ENCODE results near the gene GPR171. TPM values are rescaled to one million over a fixed set of nuclear protein-coding genes. Genes with fewer than 3 reads are reported as not detected.

Gene GPR171
- total and polyA plus RNA-seq, 2 donors (not counting 1 experiment from before 2014, with no cell fraction given) = 0.75 to 1.1 TPM

DNA sequence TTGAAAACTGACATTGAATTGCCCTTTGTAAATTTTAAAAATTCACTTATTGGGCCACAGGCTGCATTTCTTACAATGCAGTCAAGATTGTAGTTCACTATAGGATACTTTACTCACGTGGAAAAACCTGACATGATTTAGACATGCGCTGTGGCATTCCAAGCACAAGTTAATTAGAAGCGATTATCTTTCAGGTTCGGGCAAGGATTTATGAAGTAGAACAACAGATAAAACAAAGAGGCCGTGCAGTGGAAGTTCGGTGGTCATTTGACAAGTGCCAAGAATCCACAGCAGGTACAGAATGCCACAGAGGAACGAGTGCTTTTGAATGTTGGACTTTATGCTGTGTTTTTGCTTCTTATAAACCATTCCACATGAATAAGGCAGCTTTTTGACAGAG lies 37.8 kb downstream of the GPR171 start:
- Mint-ChIP-seq H3K4me1 (peaks cover 12% of the 10 kb centered on the region), H3K27me3 (no peaks in the 10 kb centered on the region), H3K4me3 (no peak overlapping the region), H3K9me3 (ENCODE audit: insufficient read depth) (no peaks in the 10 kb centered on the region), H3K27ac (no peak overlapping the region)
- Histone ChIP-seq H3K4me3 (ENCODE audit: control extremely low read depth in 1 of 5, extremely low read depth in 1 of 5, insufficient read depth in 1 of 5, low read depth in 2 of 5, low read length in 4 of 5) (no peak overlapping the region), H4K20me1 (ENCODE audit: control insufficient read depth, insufficient read depth, low read length, poor library complexity, severe bottlenecking) (no peaks in the 10 kb centered on the region), H3K79me2 (ENCODE audit: control insufficient read depth, insufficient read depth, low read length) (no peaks in the 10 kb centered on the region), H3K9me3 (ENCODE audit: control extremely low read depth in 1 of 3, control insufficient read depth in 2 of 3, insufficient read depth in 1 of 3, low read length in 2 of 3) (no peaks in the 10 kb centered on the region), H3K4me1 (ENCODE audit: control insufficient read depth in 2 of 2, insufficient read depth in 2 of 2, low read length in 2 of 2) (peaks cover 18 to 20% of the 10 kb centered on the region in 2 donors), H3K27ac (ENCODE audit: low read length in 2 of 2) (no peak overlapping the region), H2AFZ (ENCODE audit: insufficient read depth, low read depth, low read length, poor library complexity, severe bottlenecking) (no peak overlapping the region), H3K9ac (ENCODE audit: low read length) (no peak overlapping the region), H3K27me3 (replicated peaks in 1 of 4; ENCODE audit: control extremely low read depth in 1 of 4, control insufficient read depth in 3 of 4, insufficient read depth in 4 of 4, low read length in 3 of 4) (no peaks in the 10 kb centered on the region), H3K36me3 (replicated peaks in 1 of 2; ENCODE audit: control extremely low read depth in 1 of 2, control insufficient read depth in 1 of 2, extremely low read depth in 1 of 2, insufficient read depth in 2 of 2, low read length in 1 of 2) (no peaks in the 10 kb centered on the region), H3K4me2 (replicated peaks; ENCODE audit: low read depth, low read length, poor library complexity, severe bottlenecking) (no peak overlapping the region)
- DNase-seq = no peak
- POLR2A ChIA-PET = no interaction called here
- CTCF ChIA-PET = no interaction called here
- intact Hi-C loops (cut with micrococcal nuclease) = no loop called here
- TF ChIP-seq EZH2 (IDR thresholded peaks at IDR 0.05; ENCODE audit: borderline replicate concordance, insufficient read depth, low read depth, low read length, poor library complexity, severe bottlenecking) = no peak
- TF ChIP-seq, protein P1, sequence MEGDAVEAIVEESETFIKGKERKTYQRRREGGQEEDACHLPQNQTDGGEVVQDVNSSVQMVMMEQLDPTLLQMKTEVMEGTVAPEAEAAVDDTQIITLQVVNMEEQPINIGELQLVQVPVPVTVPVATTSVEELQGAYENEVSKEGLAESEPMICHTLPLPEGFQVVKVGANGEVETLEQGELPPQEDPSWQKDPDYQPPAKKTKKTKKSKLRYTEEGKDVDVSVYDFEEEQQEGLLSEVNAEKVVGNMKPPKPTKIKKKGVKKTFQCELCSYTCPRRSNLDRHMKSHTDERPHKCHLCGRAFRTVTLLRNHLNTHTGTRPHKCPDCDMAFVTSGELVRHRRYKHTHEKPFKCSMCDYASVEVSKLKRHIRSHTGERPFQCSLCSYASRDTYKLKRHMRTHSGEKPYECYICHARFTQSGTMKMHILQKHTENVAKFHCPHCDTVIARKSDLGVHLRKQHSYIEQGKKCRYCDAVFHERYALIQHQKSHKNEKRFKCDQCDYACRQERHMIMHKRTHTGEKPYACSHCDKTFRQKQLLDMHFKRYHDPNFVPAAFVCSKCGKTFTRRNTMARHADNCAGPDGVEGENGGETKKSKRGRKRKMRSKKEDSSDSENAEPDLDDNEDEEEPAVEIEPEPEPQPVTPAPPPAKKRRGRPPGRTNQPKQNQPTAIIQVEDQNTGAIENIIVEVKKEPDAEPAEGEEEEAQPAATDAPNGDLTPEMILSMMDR (IDR thresholded peaks at IDR 0.05) = no peak
- ATAC-seq (ENCODE audit: low read depth) = no peak
- 100% methylated on average over 6 of the region's 7 CpGs for WGBS (ENCODE audit: insufficient coverage)

DNA sequence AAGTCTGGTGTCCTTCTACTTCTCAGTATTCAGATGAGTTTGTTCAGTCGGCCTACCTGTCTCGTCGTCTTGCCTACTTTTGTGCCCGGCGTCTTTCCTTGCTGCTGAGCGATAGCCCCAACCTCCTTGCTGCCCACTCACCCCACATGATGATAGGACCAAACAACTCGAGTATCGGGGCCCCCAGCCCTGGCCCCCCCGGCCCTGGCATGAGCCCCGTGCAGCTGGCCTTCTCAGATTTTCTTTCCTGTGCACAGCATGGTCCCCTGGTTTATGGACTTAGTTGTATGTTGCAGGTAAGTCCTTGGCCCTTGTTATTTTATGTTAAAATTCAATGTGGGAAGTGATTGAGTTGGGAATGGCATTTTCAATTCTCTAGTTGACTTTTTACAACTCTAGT lies 43.2 kb downstream of the GPR171 start:
- Histone ChIP-seq H3K9ac (ENCODE audit: low read length) (no peak overlapping the region), H2AFZ (ENCODE audit: insufficient read depth, low read depth, low read length, poor library complexity, severe bottlenecking) (no peak overlapping the region), H3K36me3 (replicated peaks in 1 of 2; ENCODE audit: control extremely low read depth in 1 of 2, control insufficient read depth in 1 of 2, extremely low read depth in 1 of 2, insufficient read depth in 2 of 2, low read length in 1 of 2) (no peaks in the 10 kb centered on the region), H3K79me2 (ENCODE audit: control insufficient read depth, insufficient read depth, low read length) (no peaks in the 10 kb centered on the region), H4K20me1 (ENCODE audit: control insufficient read depth, insufficient read depth, low read length, poor library complexity, severe bottlenecking) (no peaks in the 10 kb centered on the region), H3K27ac (ENCODE audit: low read length in 2 of 2) (no peak overlapping the region), H3K27me3 (replicated peaks in 1 of 4; ENCODE audit: control extremely low read depth in 1 of 4, control insufficient read depth in 3 of 4, insufficient read depth in 4 of 4, low read length in 3 of 4) (no peaks in the 10 kb centered on the region), H3K9me3 (ENCODE audit: control extremely low read depth in 1 of 3, control insufficient read depth in 2 of 3, insufficient read depth in 1 of 3, low read length in 2 of 3) (no peaks in the 10 kb centered on the region), H3K4me2 (replicated peaks; ENCODE audit: low read depth, low read length, poor library complexity, severe bottlenecking) (no peak overlapping the region), H3K4me1 (ENCODE audit: control insufficient read depth in 2 of 2, insufficient read depth in 2 of 2, low read length in 2 of 2) (no peaks in the 10 kb centered on the region), H3K4me3 (ENCODE audit: control extremely low read depth in 1 of 5, extremely low read depth in 1 of 5, insufficient read depth in 1 of 5, low read depth in 2 of 5, low read length in 4 of 5) (no peak overlapping the region)
- H3K4me3 Mint-ChIP-seq = no peak overlapping the region
- WGBS (ENCODE audit: insufficient coverage) = 95% methylated on average over 8 of the region's 10 CpGs
- DNase-seq (no peak), ATAC-seq (ENCODE audit: low read depth) (no peak)
- TF ChIP-seq, protein P1 (IDR thresholded peaks at IDR 0.05) = no peak
- TF ChIP-seq EZH2 (IDR thresholded peaks at IDR 0.05; ENCODE audit: borderline replicate concordance, insufficient read depth, low read depth, low read length, poor library complexity, severe bottlenecking) = no peak
- H3K27ac Mint-ChIP-seq = no peak overlapping the region
- intact Hi-C loops (cut with micrococcal nuclease) = loop anchor here (5.0 kb wide), 1 partner anchor 757 kb away; no protein-coding TSS in a partner anchor
- ChIA-PET POLR2A (no interaction called here), CTCF (interaction anchor here (1.1 to 1.5 kb wide), 2 partner anchors 119 to 166 kb away, joined by 4 to 5 read pairs; partner anchors contain the start of gene P2RY14)
- no peaks in the 10 kb centered on the region for H3K27me3 Mint-ChIP-seq
- no peaks in the 10 kb centered on the region for H3K9me3 Mint-ChIP-seq (ENCODE audit: insufficient read depth)
- no peaks in the 10 kb centered on the region for H3K4me1 Mint-ChIP-seq
